Left cardiac atrium (tissue), 4 donors: ENCODE data around the gene VAMP5. TPM values are rescaled to one million over a fixed set of nuclear protein-coding genes. Genes with fewer than 3 reads are reported as not detected.
A peak's percentile ranks its signal among the peaks of the same experiment; 100 is the strongest.
"Not testable (repeated sequence)": the region's sequence is repeated elsewhere in the genome, so short reads cannot be mapped to it uniquely, and the experiment has no call there.

Experiments used
- ATAC-seq, 2 donors: fragments of 200-7000 bp; cut with Tn5 transposase; one replicate each; pipeline ENCODE4 v1.9.1; 2020; ENCODE audit warnings: mild to moderate bottlenecking in 2 of 2, moderate library complexity in 2 of 2
- DNase-seq: peaks from one replicate; pipeline ENCODE4 v3.0.0-alpha.2; 2020
- intact Hi-C, 2 donors: fragments of 100-400 bp; cut with DNase I; formaldehyde crosslinking; loops; one replicate each; pipeline versions ENCODE4 v1.14.1 to v1.15.1; 2022 to 2023
- long read RNA-seq: library from polyadenylated mRNA; unstranded; transcript quantifications from one replicate; pipeline ENCODE4 v2.0.0, GENCODE V29; 2021
- total RNA-seq, 2 donors: library from RNA; stranded (reverse); fragmentation: NEBNext Ultra II Directional; extraction: Animal tissue kit (Norgen Biotek cat#: 25700); gene quantifications; one replicate each; pipeline ENCODE4 v1.2.1, GENCODE V29; 2021
- donor health status: DM: no; HTN: yes; CAD: no.
- donor health status: DM: no; HTN: yes; CAD: no; lungs with severe emphysema.
- donor health status: DM: yes; HTN: yes; CAD: no.
- donor health status: Dilated cardiomyopathy.

VAMP5 gene, protein sequence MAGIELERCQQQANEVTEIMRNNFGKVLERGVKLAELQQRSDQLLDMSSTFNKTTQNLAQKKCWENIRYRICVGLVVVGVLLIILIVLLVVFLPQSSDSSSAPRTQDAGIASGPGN
- 10 to 100 TPM; 84.7 to 91.4 TPM for total RNA-seq
- long read RNA-seq, partial matches to known transcripts, result 0 of 7 reads
- long read RNA-seq, other reads (novel, unspliced or antisense), result 3 of 7 reads

DNA sequence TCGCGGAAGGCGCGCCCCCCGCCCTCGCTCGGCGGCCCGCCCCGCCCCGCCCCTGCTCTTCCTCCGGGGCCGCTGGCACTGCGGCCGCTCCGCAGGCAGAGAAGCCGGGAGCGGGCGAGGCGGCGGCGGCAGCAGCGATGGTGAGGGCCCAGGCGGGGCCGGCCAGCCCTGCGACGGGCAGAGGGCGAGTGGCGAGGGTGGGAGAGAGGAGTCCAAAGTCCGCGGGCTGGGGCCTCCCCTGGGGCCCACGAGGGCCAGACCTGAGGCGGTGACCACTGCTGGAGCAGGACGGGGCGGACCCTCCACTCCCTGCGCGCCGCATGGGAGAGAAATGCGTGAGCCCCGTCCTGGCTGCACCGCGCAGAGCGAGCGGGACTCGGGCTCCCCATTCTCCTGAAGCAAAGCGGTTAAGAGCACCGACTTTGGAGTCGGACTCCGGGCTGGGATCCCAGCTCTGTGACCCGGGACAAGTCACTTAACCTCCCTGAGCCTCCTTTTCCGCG, at the start of gene VAMP5:
TSS of gene VAMP5 (plus strand) at position 78 of the 503 bp plus-strand sequence. CDS start at position 138, 60 bp downstream.
- peak; percentile 64 to 65 for ATAC-seq
- DNase-seq, result peak; percentile 55
- intact Hi-C loops, result no loop called here

DNA sequence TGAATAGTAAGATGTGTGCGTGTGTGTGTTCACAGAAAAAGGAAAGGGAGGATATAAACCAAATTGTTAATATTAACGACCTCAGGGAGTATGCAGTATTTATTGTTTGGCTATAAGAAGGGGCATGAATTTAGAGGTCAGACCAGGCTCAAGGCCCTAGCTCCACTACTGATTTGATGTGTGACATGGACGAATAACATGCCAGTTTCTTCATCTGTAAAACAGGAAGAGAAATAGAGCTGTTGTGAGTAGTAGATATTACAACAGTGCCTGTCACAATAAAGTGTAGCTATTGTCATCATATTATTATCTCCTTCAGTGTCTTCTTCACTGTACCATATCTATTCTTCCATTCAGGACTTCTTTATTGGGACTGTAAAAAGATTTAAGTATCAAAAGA, 49.4 kb upstream of the VAMP5 start:
- DNase-seq, result no peak
- no peak for ATAC-seq
- intact Hi-C loops, result loop anchor here (2.0 to 5.0 kb wide), 3 partner anchors 28 to 113 kb away; no protein-coding TSS in a partner anchor

DNA sequence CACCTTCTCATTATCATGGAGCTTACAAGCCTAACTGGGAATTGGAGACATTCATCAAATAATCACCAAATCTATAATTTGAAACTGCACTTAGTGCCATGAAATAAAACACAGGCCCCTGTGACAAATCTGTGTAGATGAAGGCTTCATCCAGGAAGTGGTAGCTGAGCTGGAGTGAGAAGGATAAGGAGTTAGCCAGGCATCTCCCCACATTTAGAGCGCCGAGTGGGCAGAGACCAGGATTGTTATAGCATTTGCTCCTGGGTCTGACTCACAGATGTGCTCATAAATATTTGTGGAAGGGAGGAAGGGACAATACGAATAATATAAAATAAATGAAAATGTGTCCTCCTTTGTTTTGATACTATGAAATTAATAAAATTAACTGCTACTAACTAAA, 47.8 kb upstream of the VAMP5 start:
- intact Hi-C loops, result loop anchor here (5.0 kb wide), 2 partner anchors 99 to 114 kb away; no protein-coding TSS in a partner anchor
- ATAC-seq (no peak), DNase-seq (no peak)

DNA sequence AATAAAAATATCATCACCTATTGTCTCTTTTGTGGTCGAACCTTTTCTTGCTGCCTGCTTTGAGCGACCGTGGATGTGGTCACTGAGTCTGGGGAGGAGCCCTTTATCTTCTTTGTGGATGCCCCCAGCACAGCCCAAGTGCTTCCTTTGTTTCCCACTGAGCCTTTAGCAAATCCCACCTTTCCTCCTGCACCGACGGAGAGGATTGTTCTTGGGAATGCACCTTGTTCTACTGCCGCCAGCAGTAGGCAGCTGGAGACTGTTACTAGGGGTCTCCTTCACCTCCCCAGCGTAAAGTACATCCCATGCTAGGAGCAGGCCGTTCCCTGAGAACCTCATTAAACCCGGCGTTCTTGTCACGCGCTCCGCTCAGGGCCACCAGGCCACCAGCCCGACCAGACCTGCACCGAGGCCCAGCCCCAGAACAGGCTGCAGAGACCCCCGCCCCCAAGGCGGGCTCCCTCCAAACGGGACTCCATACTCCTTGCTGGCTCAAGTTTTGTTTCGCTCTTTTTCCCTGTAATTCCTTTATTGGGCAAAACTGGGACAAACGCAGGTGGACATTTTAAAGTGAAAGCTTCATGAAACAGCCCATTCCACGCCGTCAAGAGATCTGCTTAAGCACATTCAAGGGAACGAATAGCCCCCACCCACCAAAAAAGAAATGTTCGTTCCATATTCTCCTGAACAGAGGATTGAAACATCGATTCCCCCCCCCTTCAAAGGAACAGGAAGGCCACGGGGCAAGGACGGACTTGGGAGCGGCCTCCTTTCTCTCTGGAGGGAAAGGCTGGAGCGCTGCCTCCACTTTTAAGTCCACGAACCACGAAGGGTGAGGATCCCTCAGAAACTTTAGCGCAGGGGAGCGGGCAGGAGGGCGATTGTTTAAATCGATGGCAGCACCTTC, 46.4 kb upstream of the VAMP5 start:
- DNase-seq (peak; percentile 65), ATAC-seq (peak; percentile 9)
- intact Hi-C loops, result loop anchor here (1.0 to 5.0 kb wide), 3 partner anchors 100 to 116 kb away; no protein-coding TSS in a partner anchor

DNA sequence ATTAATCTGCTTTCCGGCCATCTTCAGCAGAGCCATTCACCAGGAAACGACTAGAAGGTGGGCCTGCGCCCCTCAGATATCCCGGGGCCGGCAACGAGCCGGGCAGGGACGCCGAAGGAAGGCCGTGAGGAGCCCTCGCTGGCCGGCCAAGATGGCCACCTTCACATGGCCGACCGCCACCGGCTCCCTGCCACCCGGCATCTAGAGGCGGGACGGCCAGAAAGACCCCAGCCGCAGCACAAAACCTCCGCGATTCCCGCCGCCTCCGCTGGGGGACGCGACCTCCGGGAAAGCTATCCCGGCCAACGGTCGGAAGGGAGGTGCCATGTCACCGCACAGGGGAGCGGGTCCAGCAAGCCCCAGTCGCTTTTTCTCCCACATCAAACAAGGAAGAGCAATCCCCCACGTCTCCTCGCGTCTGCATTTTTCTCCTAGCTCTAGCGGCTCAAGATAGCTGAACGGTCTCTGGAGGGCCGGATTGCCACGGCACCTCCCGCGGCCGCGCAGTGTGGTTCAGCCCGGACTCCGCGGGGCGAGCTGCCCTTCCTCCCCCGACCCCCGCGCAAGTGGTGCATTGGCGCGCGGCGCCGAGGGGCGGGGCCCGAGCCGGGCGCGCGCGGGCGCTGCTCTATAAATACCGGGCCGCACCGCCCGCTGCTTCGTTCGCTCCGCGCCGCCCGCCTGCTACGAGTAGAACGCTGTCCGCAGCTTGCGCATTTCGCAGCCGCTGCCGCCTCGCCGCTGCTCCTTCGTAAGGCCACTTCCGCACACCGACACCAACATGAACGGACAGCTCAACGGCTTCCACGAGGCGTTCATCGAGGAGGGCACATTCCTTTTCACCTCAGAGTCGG, 45.5 kb upstream of the VAMP5 start, which contains the start of gene MAT2A:
TSS of gene MAT2A (plus strand) at position 662 of the 854 bp plus-strand sequence. CDS start at position 782, 120 bp downstream.
- intact Hi-C loops, result loop anchor here (1.0 to 5.0 kb wide), 3 partner anchors 100 to 116 kb away; no protein-coding TSS in a partner anchor
- peak; percentile 95 for DNase-seq
- peak; percentile 92 for ATAC-seq

DNA sequence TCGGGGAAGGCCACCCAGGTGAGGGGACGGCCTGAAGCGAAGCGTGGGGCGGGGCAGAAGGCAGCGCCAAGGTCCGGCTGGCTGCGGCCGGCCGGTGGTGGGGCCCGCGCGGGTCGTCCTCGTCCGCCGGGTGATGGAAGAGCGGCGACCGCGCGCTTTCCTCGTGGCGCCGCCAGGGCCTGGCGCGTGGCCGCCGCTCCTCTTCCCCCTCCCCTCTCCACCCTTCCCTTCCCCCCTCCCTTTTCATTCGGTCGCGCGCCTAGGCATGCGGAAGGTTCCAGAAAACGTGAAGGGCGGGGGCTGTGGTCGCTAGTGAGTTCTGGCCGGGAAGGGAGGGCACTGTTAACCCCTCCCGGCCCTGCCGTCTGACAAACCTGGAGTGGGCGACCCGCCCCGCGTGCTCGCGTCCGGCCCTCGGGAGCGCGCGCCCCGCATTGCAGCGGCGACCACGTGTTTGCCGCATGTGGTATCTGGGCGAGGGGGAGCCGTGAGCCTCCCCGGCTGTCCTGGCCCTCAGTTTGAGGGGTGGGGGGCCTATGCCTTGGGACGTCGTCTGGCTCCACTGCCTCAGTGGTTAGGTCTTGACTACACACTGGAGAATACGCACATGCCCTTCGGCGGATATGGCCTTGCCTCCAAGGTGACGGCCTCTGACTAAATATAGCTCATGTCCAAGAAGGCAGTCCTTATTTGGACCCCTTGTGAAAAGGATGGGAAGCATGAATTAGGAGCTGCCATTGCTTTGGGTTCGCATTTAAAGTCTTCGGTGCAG, 44.7 kb upstream of the VAMP5 start:
- ATAC-seq (peak; percentile 63 to 69), DNase-seq (peak; percentile 82)
- intact Hi-C loops, result loop anchor here (5.0 kb wide), 2 partner anchors 102 to 117 kb away; no protein-coding TSS in a partner anchor

DNA sequence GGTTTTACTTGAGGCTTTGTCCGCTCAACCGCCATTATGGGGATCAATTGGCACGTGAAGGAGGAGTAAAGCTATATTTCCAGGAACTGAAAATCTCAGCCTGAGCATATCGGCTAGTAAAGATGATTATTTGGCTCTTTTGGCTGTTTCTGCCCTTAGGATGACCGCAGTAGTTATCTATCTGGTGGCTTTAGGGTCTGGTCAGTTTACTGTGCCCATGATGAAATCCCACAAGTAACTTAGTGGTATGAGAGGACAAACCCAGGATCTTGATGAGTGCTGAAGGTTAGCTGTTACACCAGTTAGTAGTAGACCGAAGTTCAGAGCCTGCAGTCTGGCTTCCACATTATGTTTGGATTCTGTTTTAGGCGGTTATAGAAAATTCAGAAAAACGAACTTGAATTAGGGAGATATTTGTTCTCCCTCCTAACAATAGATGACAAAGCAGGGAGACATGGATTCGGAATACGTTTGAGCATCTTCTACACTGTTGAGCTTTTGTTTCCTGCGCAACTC, 44.0 kb upstream of the VAMP5 start:
- DNase-seq (no peak), ATAC-seq (no peak)
- intact Hi-C loops, result no loop called here

DNA sequence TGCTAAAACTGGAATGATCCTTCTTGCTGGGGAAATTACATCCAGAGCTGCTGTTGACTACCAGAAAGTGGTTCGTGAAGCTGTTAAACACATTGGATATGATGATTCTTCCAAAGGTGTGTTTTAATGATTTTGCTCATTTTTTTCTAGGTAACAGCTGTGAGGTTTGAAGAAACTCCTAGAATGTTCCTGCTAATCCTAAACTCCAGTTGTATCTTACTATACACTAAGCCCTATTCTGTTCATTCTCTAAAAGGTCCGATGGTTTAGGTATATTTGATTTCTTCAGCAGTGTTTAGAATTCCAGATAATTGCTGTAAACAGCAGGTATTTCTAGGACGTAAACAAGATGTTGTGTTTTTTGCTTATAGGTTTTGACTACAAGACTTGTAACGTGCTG, 43.0 kb upstream of the VAMP5 start:
- DNase-seq, result no peak
- intact Hi-C loops, result no loop called here
- ATAC-seq, result no peak

DNA sequence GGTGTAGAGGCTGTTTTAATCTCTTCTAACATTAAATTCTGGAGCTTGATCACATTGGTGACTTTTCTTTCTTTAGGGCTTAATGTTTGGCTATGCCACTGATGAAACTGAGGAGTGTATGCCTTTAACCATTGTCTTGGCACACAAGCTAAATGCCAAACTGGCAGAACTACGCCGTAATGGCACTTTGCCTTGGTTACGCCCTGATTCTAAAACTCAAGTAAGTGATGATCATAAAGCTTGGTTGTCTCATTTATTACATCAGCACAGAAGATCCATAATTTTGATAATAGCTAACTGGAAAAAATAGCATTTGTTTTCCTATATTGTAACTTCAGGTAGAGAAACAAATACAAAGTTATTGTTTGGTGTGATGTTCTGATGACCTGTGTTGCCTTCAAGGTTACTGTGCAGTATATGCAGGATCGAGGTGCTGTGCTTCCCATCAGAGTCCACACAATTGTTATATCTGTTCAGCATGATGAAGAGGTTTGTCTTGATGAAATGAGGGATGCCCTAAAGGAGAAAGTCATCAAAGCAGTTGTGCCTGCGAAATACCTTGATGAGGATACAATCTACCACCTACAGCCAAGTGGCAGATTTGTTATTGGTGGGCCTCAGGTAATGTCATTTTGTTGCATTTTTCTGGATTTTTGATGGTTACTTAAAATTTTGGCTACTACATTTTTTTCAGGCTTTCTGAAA, 42.3 kb upstream of the VAMP5 start:
- ATAC-seq (no peak), DNase-seq (no peak)
- intact Hi-C loops, result no loop called here

DNA sequence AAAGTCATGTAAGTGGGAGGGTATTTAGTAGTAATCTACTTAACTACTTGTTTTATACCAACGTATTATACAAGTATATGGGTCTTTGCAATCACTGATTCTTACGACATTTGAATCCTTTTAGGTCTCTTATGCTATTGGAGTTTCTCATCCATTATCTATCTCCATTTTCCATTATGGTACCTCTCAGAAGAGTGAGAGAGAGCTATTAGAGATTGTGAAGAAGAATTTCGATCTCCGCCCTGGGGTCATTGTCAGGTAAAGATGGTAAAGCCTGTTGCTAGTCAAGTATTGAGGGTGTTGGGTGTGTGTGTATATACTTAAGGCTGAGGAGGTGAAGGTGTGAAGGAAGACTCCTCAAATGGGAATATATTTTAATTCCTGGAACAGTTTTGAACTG, 41.5 kb upstream of the VAMP5 start:
- intact Hi-C loops, result no loop called here
- ATAC-seq (no peak), DNase-seq (no peak)

DNA sequence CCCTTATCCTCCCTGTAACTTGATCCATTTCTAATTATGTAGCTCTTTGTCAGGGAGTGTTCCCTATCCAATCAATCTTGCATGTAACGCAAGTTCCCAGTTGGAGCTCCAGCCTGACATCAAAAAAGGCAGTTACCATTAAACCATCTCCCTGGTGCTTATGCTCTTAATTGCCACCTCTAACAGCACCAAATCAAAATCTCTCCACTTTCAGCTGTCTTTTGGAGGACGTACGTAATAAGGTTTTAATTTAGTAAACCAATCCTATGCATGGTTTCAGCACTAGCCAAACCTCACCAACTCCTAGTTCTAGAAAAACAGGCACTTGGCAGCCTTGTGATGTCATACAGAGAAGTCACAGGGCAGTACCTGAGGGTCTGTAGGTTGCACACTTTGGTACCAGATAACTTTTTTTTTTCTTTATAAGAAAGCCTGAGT, 40.0 kb upstream of the VAMP5 start:
- not testable (repeated sequence) for ATAC-seq

DNA sequence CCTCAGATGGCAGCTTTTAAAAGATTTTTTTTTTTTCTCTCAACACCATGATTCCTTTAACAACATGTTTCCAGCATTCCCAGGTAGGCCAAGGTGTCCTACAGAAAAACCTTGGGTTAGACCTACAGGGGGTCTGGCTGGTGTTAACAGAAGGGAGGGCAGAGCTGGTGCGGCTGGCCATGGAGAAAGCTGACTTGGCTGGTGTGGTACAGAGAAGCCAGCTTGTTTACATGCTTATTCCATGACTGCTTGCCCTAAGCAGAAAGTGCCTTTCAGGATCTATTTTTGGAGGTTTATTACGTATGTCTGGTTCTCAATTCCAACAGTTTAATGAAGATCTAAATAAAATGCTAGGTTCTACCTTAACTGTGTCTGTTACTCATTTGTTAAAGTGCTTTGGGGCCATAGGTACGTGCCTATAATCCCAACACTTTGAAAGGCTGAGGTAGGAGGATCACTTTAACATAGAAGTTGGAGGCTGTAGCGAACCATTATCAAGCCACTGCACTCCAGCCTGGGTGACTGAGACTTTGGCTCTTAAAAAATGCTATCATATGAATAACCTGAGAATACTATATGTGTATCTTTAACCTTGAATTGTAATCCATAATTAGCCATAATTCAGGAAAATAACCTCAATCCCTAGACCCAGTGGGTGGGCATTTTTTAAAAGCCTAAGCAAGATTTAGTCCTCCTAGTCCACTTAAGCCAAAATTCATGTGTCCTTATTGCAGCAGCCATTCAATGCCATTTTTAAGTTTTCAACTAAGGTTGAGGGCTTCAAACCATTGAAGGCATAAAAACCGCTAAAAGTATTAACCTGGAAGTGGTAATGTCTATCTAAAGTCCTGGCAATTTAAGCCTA, 39.1 kb upstream of the VAMP5 start:
- intact Hi-C loops, ATAC-seq, DNase-seq: not testable (repeated sequence)

More for the DNA sequence above, 40.0 kb upstream of the VAMP5 start:
- DNase-seq, intact Hi-C loops: not testable (repeated sequence)

DNA sequence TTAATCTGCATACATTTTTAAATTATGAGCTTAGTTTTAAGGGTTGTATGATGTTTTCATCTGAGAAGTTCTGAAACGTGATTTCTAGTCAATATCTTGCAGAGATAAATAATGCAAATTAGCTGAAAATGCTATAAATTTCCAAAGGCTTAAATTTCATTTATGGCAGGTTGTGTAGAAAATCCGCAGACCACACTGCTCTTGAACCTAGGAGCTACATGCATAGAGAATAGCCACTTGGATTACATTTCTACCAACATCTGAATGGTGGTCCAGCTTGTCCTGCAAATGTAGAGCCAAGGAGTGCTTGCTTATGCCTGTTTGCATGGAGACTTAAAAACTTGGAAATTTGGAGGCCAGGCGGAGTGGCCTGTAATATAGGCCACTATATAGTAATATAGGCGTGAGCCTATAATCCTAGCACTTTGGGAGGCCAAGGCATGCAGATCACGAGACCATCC, 38.4 kb upstream of the VAMP5 start:
- intact Hi-C loops, result no loop called here
- DNase-seq (no peak), ATAC-seq (no peak)

DNA sequence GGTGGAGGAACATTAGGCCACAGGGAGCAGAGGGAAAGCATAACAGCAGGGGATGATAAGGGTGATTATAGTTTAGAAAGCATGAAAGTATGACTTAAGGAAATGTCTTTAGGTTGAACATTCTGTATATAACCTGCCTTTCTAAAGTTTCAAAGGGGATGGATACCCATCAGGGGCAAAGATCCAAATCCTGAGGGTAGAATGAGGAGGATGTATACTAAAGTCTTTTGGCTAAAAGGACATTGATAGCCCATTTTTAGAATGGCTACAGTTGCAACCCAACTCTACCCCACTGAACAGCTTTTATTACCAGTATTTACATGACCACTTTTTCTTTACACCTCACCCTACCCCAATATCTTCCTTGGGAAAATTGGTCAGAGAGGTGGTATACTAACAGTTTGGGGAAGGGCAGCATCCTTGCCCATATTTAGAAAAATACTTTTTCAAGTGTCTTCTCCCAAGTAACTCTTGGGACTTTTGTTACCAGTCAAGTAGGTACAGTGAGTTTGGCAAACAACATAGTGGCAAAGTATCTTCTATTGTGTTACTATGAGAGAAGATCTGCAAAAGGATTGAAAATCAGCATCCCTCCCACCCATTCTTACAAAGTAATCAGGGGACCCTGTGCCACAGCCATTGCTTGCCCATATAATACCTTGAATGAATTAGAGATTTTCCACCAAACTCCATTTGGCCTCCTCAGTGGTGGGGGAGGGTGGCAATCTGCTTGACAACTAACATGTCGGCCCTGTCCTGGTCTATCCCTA, 37.0 kb upstream of the VAMP5 start:
- ATAC-seq, result peak in 1 of 2 donors; percentile 3
- no peak for DNase-seq
- intact Hi-C loops, result no loop called here

DNA sequence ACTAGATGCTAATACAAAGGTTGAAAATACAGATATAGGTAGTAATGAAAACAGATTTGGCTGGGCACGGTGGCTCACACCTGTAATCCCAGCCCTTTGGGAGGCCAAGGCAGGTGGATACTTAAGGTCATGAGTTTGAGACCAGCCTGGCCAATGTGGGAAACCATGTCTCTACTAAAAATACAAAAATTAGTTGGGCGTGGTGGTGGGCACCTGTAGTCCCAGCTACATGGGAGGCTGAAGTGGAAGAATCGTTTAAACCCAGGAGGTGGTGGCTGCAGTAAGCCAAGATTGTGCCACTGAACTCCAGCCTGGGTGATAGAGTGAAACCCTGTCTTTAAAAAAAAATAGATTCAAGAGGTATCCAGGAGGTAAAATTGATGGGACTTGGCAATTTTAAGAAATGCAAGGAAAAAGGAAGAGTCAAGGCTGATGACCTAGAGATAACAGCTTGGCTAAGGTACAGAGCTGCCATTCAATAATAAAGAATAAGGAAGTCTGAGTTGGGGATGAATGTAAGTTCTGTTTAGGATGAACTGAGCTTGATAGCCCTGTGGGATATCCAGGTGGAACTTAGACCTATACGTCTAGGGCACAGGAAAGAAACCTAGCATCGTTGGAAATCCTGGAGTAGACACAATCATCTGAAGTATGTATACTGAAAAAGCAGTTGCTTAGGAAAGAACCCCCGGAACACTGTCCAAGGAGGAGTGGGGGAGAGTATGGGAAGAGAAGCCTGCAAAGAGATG, 36.2 kb upstream of the VAMP5 start:
- DNase-seq (no peak), ATAC-seq (no peak)
- intact Hi-C loops, result loop anchor here in 1 of 2 donors (2.0 kb wide), 1 partner anchor 127 kb away; no protein-coding TSS in a partner anchor
